ENCODE measurements around the gene TMEM121B.

- TF ChIP-seq CTCF (conservative IDR thresholded peaks at IDR 0.05 in 1 of 2, IDR thresholded peaks at IDR 0.05 in 1 of 2; ENCODE audit: extremely low read depth in 1 of 2, insufficient read depth in 1 of 2, low read depth in 1 of 2, low read length in 2 of 2) = no peak
- TF ChIP-seq EZH2 (IDR thresholded peaks at IDR 0.05; ENCODE audit: borderline replicate concordance, low read length) = no peak
These were observed 11.9 kb downstream of the TMEM121B start for GRCh38 chr22:17109113-17109865.
